GM12801 (cell line): Measurements from ENCODE around the gene CLIC3.

ENCODE experiments used
- CTCF ChIP-seq: IDR thresholded peaks from one replicate; pipeline ENCODE4 v1.5.1; 2011; ENCODE audit warnings: control low read depth; ENCODE audit not compliant: insufficient read length; ENCODE audit errors: extremely low read depth

The CLIC3 gene

GRCh38 chr9:137014166-137014565, 17.8 kb upstream of the CLIC3 start:
- no peak for TF ChIP-seq CTCF

- no peak for TF ChIP-seq CTCF
Observed at GRCh38 chr9:137013571-137013940, 17.2 kb upstream of the CLIC3 start.

GRCh38 chr9:137012694-137013570, 16.6 kb upstream of the CLIC3 start:
- no peak for TF ChIP-seq CTCF

- TF ChIP-seq CTCF, result no peak
Observed at GRCh38 chr9:137011907-137012675, 15.7 kb upstream of the CLIC3 start.

GRCh38 chr9:137011156-137011555, 14.8 kb upstream of the CLIC3 start:
- no peak for TF ChIP-seq CTCF

GRCh38 chr9:137009938-137010732, 13.8 kb upstream of the CLIC3 start:
- TF ChIP-seq CTCF, result no peak

GRCh38 chr9:137009217-137009616, 12.8 kb upstream of the CLIC3 start:
- TF ChIP-seq CTCF, result no peak
